Renal cortex interstitium (tissue), 11 donors: ENCODE results near the gene WWP2. TPM values are rescaled to one million over a fixed set of nuclear protein-coding genes. Genes with fewer than 3 reads are reported as not detected.
"Not testable (repeated sequence)": the region's sequence is repeated elsewhere in the genome, so short reads cannot be mapped to it uniquely, and the experiment has no call there.

Source experiments
- DNase-seq, 11 donors: peaks; one replicate each; pipeline ENCODE4 v3.0.0-alpha.2; 2013; ENCODE audit warnings: low read depth in 9 of 11, low spot score in 4 of 11; ENCODE audit errors: extremely low read depth in 1 of 11
- polyA plus RNA-seq, 3 donors: library from polyadenylated mRNA; unstranded; fragments of 120-200 nt; gene quantifications; one replicate each; pipeline ENCODE4 v1.2.1, GENCODE V29; 2013; ENCODE audit not compliant: insufficient read length in 3 of 3

Gene WWP2
- polyA plus RNA-seq, 3 donors: 41.6 to 55.1 (median 45.4) TPM

- no peak for DNase-seq
Observed at GRCh38 chr16:69821844-69822173, 59.7 kb downstream of the WWP2 start.

- DNase-seq: no peak
Observed at GRCh38 chr16:69822174-69822935, 60.2 kb downstream of the WWP2 start.

GRCh38 chr16:69823831-69824563 is 61.9 kb downstream of the WWP2 start:
- no peak for DNase-seq

GRCh38 chr16:69824564-69825142 is 62.5 kb downstream of the WWP2 start:
- not testable (repeated sequence) for DNase-seq

GRCh38 chr16:69827524-69827923 is 65.4 kb downstream of the WWP2 start:
- no peak for DNase-seq

GRCh38 chr16:69829338-69829737 is 67.2 kb downstream of the WWP2 start:
- DNase-seq: no peak

- DNase-seq: no peak
Observed at GRCh38 chr16:69830146-69830533, 68.0 kb downstream of the WWP2 start.

- DNase-seq: no peak
Observed at GRCh38 chr16:69830534-69831211, 68.5 kb downstream of the WWP2 start.

- DNase-seq: no peak
Observed at GRCh38 chr16:69831212-69832123, 69.3 kb downstream of the WWP2 start.

- no peak for DNase-seq
Observed at GRCh38 chr16:69833357-69834282, 71.5 kb downstream of the WWP2 start.

GRCh38 chr16:69834807-69835466 is 72.8 kb downstream of the WWP2 start:
- no peak for DNase-seq

GRCh38 chr16:69836257-69836656 is 74.1 kb downstream of the WWP2 start:
- DNase-seq: no peak

- no peak for DNase-seq
Observed at GRCh38 chr16:69837380-69837779, 75.2 kb downstream of the WWP2 start.

- no peak for DNase-seq
Observed at GRCh38 chr16:69838489-69838888, 76.4 kb downstream of the WWP2 start.

GRCh38 chr16:69839240-69839688 is 77.1 kb downstream of the WWP2 start:
- no peak for DNase-seq

- no peak for DNase-seq
Observed at GRCh38 chr16:69839798-69840409, 77.8 kb downstream of the WWP2 start.

- DNase-seq: no peak
Observed at GRCh38 chr16:69840975-69841374, 78.8 kb downstream of the WWP2 start.
